Smooth muscle cell (in vitro differentiated cells): ENCODE results near the gene WRAP73. TPM values are rescaled to one million over a fixed set of nuclear protein-coding genes. Genes with fewer than 3 reads are reported as not detected.

Source experiments
- DNase-seq: peaks from one replicate; lab custom pipeline; 2025; ENCODE audit not compliant: unreplicated experiment; lab: John Stamatoyannopoulos, UW
- H2AFZ ChIP-seq: fragments of 200-600 bp; sonication (generic); 2 replicates; pipeline ENCODE4 v1.6.0; 2016; ENCODE audit warnings: antibody characterized with exemption, low read depth, mild to moderate bottlenecking
- H3F3A ChIP-seq: fragments of 200-600 bp; sonication (generic); 2 replicates; pipeline ENCODE4 v1.6.0; 2017; ENCODE audit warnings: antibody characterized with exemption, low read depth
- H3K27ac ChIP-seq: fragments of 200-600 bp; sonication (generic); 2 replicates; pipeline ENCODE4 v1.5.1; 2016; ENCODE audit warnings: low read depth, mild to moderate bottlenecking
- H3K27me3 ChIP-seq: fragments of 200-600 bp; sonication (generic); 2 replicates; pipeline ENCODE4 v1.6.1; 2016; ENCODE audit warnings: low read depth, mild to moderate bottlenecking
- H3K36me3 ChIP-seq: fragments of 200-600 bp; sonication (generic); 2 replicates; pipeline ENCODE4 v1.5.1; 2016; ENCODE audit warnings: low read depth
- H3K4me1 ChIP-seq: fragments of 200-600 bp; sonication (generic); 2 replicates; pipeline ENCODE4 v1.5.1; 2016; ENCODE audit warnings: low read depth
- H3K4me2 ChIP-seq: fragments of 200-600 bp; sonication (generic); 2 replicates; pipeline ENCODE4 v1.6.0; 2016; ENCODE audit warnings: mild to moderate bottlenecking
- H3K4me3 ChIP-seq: fragments of 200-600 bp; sonication (generic); 2 replicates; pipeline ENCODE4 v1.5.1; 2016; ENCODE audit warnings: mild to moderate bottlenecking
- H3K79me2 ChIP-seq: fragments of 200-600 bp; sonication (generic); 2 replicates; pipeline ENCODE4 v1.6.0; 2016; ENCODE audit warnings: low read depth, mild to moderate bottlenecking
- H3K9ac ChIP-seq: fragments of 200-600 bp; sonication (generic); 2 replicates; pipeline ENCODE4 v1.6.0; 2016; ENCODE audit warnings: low read depth
- H3K9me3 ChIP-seq: fragments of 200-600 bp; sonication (generic); replicated peaks from 2 replicates; pipeline ENCODE4 v1.5.1; 2016; ENCODE audit warnings: low read depth
- H4K20me1 ChIP-seq: fragments of 200-600 bp; sonication (generic); 2 replicates; pipeline ENCODE4 v1.6.0; 2016; ENCODE audit warnings: low read depth
- WGBS: methylation state at CpG from one replicate; pipeline ENCODE4 v1.1.7; 2016; ENCODE audit warnings: low lambda C conversion rate; 5-methylcytosine and 5-hydroxymethylcytosine counted together
- polyA plus RNA-seq: library from polyadenylated mRNA; unstranded; fragments of >200 nt; fragmentation: Nextera tagmentation; extraction: Ambion mirVana; gene quantifications from 2 replicates; pipeline ENCODE4 v1.2.1, GENCODE V29; 2016
- total RNA-seq: library from RNA; depleted of rRNA; stranded (reverse); fragments of >200 nt; gene quantifications from 2 replicates; pipeline ENCODE4 v1.2.3, GENCODE V29; 2014
- TF ChIP-seq, protein P1 (sequence below): fragments of 200-600 bp; sonication (generic); IDR thresholded peaks from 2 replicates; pipeline ENCODE4 v1.5.1; 2017; ENCODE audit warnings: borderline replicate concordance, mild to moderate bottlenecking, antibody characterized with exemption; ENCODE audit not compliant: insufficient read depth, poor library complexity, severe bottlenecking

WRAP73 gene
- total and polyA plus RNA-seq, 2 experiments from 2014 or later: 17.2 to 20.8 TPM

- Histone ChIP-seq H3K79me2 (no peaks in the 10 kb centered on the region), H3K36me3 (no peaks in the 10 kb centered on the region), H3K9me3 (no peaks in the 10 kb centered on the region), H3K4me1 (peaks cover 23% of the 10 kb centered on the region), H4K20me1 (no peaks in the 10 kb centered on the region), H3K4me2 (no peak overlapping the region), H3K9ac (no peak overlapping the region), H3K4me3 (peak overlapping the region; percentile 52), H2AFZ (no peak overlapping the region), H3K27me3 (peaks cover 17% of the 10 kb centered on the region), H3K27ac (no peak overlapping the region), H3F3A (peaks cover 5% of the 10 kb centered on the region)
- TF ChIP-seq, protein P1, sequence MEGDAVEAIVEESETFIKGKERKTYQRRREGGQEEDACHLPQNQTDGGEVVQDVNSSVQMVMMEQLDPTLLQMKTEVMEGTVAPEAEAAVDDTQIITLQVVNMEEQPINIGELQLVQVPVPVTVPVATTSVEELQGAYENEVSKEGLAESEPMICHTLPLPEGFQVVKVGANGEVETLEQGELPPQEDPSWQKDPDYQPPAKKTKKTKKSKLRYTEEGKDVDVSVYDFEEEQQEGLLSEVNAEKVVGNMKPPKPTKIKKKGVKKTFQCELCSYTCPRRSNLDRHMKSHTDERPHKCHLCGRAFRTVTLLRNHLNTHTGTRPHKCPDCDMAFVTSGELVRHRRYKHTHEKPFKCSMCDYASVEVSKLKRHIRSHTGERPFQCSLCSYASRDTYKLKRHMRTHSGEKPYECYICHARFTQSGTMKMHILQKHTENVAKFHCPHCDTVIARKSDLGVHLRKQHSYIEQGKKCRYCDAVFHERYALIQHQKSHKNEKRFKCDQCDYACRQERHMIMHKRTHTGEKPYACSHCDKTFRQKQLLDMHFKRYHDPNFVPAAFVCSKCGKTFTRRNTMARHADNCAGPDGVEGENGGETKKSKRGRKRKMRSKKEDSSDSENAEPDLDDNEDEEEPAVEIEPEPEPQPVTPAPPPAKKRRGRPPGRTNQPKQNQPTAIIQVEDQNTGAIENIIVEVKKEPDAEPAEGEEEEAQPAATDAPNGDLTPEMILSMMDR: no peak
- no peak for DNase-seq
- 87% methylated on average over 18 of the region's 24 CpGs for WGBS
Observed at GRCh38 chr1:3609769-3610526, 40.0 kb downstream of the WRAP73 start.

DNA sequence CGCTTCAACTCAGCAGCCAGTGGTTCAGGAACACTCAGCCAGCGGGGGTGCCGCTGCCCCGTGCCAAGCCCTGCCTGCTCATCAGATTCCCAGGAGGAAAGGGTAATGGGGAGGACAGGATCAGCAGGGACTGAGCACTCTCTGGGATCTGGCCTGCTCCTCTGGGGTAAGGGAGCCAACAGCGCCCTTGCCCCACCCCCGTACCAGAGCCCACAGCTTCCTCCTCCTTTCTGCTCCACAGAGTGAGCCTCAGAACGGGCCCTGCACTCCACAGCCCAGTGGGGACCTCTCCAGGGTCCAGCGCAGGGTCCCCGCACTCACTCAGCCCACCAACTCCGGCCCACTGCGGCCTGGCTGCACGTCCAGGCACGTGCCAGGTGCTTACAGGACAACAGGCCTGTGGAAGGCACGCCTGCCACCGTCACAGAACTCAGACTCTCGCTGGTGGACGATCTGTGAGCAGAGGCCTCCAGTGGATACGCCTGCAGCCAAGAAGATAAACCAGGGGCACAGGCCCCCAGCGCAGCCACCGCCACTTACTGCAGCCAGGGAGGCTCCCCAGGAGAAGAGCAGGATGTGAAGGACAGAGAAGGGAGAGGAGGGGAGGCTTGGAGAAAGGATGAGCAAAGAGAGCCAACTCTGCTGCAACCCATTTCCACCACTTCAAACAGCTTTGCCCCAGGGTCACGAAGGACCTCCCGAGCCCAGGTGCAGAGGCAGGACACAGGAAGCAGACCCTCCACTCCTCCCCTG is 40.7 kb downstream of the WRAP73 start:
- DNase-seq: no peak
- H3K9me3 ChIP-seq: no peaks in the 10 kb centered on the region
- peaks cover 17% of the 10 kb centered on the region for H3K27me3 ChIP-seq
- no peak overlapping the region for H3K4me3 ChIP-seq
- WGBS: 86% methylated on average over 22 of the region's 22 CpGs
- TF ChIP-seq, protein P1: no peak
- H3K9ac ChIP-seq: no peak overlapping the region
- H2AFZ ChIP-seq: no peak overlapping the region
- no peak overlapping the region for H3K4me2 ChIP-seq
- no peaks in the 10 kb centered on the region for H3K79me2 ChIP-seq
- H3K27ac ChIP-seq: no peak overlapping the region
- no peaks in the 10 kb centered on the region for H4K20me1 ChIP-seq
- H3K36me3 ChIP-seq: no peaks in the 10 kb centered on the region
- peaks cover 23% of the 10 kb centered on the region for H3K4me1 ChIP-seq
- H3F3A ChIP-seq: peaks cover 5% of the 10 kb centered on the region

DNA sequence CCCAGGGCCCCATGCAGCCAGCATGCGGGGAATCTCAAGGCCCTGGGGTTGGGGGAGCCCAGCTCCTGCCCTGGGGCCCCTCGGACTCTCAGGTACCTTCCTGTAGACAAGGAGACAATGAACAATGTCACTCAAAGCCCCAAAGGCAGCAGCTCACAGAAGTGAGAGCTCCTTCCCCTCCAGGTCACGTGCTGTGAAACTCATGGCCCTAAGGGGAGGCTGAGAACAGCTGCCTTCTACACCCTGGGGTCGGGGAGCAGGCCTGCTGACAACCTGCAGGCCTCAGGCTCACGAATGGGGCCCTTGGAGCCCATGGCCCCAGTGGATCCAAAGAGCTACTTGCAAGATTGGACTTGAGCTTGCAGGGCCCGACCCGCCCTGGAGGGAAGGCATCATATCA is 41.7 kb downstream of the WRAP73 start:
- H3K4me2 ChIP-seq: no peak overlapping the region
- DNase-seq: no peak
- H4K20me1 ChIP-seq: no peaks in the 10 kb centered on the region
- H3K9me3 ChIP-seq: no peaks in the 10 kb centered on the region
- H2AFZ ChIP-seq: no peak overlapping the region
- no peaks in the 10 kb centered on the region for H3K79me2 ChIP-seq
- H3F3A ChIP-seq: peaks cover 5% of the 10 kb centered on the region
- H3K36me3 ChIP-seq: no peaks in the 10 kb centered on the region
- peaks cover 16% of the 10 kb centered on the region for H3K4me1 ChIP-seq
- H3K27me3 ChIP-seq: peaks cover 17% of the 10 kb centered on the region
- H3K4me3 ChIP-seq: no peak overlapping the region
- WGBS: 86% methylated on average over 7 of the region's 7 CpGs
- no peak overlapping the region for H3K27ac ChIP-seq
- H3K9ac ChIP-seq: no peak overlapping the region
- TF ChIP-seq, protein P1: no peak
